Measurements from ENCODE around the gene LKAAEAR1. TPM values are rescaled to one million over a fixed set of nuclear protein-coding genes. Genes with fewer than 3 reads are reported as not detected.

The LKAAEAR1 gene
- total and polyA plus RNA-seq, 9 of the 15 experiments (the other 6 are each of a cell fraction or from before 2014, with no cell fraction given), result not detected

DNA sequence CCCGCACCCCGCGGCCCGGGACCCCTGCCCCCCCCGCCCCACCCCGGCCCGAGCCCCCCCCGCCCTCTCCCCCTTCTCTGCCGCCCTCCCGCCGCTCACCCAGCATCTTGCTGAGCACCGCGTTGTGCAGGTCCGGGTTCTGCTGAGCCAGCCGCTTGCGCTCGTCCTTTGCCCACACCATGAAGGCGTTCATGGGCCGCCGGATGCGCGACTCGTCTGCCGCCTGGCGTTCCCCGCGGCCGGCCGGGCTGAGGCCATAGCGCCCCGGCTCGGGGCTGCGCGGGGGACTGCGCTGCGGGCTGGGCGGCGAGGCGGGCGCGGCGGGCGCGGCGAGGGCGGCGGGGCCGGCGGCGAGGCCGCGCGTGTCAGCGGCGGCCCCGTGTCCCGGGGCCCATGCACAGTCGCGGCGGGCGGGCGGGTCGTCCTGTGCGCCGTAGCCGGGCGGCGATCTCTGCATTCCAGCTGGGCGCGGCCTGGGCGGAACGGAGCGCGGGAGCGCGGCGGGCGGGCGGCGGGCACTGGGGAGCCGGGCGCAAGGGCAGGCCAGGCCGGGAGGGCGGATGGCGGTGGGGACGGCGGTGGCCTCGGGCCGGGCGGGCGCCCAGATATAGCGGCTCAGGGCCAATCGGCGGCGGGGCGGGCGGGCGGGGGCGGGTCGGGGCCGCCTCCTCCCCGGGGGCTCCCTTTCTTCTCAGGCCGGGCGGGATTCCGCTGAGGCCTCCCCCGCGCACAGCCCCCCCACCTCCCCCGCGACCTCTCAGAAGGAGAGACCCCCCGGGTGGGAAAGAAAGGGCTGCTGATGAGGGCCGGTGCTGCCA lies 34.9 kb downstream of the LKAAEAR1 start, which contains the start of gene SOX18 (continued):
- TF ChIP-seq ELF2 (CRISPR knock-in tag; IDR thresholded peaks at IDR 0.05) (no peak), ATF6 (CRISPR knock-in tag; IDR thresholded peaks at IDR 0.05) (no peak), ZBTB7A (IDR thresholded peaks at IDR 0.05; ENCODE audit: borderline replicate concordance, control insufficient read depth, low read depth, low read length) (peak; percentile 71; the same call in 1 of the 2 replicates), ZNF75A (CRISPR knock-in tag; IDR thresholded peaks at IDR 0.05) (no peak), ZC3H8 (IDR thresholded peaks at IDR 0.05) (no peak), CC2D1A (IDR thresholded peaks at IDR 0.05) (no peak), PURB (CRISPR knock-in tag; IDR thresholded peaks at IDR 0.05; ENCODE audit: low read depth) (no peak), HSF4 (CRISPR knock-in tag; IDR thresholded peaks at IDR 0.05; ENCODE audit: borderline replicate concordance) (no peak), CCNT2 (IDR thresholded peaks at IDR 0.05; ENCODE audit: borderline replicate concordance, extremely low read depth, insufficient read length, low read depth, low read length) (no peak)
- TF ChIP-seq, protein P1, sequence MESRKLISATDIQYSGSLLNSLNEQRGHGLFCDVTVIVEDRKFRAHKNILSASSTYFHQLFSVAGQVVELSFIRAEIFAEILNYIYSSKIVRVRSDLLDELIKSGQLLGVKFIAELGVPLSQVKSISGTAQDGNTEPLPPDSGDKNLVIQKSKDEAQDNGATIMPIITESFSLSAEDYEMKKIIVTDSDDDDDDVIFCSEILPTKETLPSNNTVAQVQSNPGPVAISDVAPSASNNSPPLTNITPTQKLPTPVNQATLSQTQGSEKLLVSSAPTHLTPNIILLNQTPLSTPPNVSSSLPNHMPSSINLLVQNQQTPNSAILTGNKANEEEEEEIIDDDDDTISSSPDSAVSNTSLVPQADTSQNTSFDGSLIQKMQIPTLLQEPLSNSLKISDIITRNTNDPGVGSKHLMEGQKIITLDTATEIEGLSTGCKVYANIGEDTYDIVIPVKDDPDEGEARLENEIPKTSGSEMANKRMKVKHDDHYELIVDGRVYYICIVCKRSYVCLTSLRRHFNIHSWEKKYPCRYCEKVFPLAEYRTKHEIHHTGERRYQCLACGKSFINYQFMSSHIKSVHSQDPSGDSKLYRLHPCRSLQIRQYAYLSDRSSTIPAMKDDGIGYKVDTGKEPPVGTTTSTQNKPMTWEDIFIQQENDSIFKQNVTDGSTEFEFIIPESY (CRISPR knock-in tag; IDR thresholded peaks at IDR 0.05), result no peak
- TF ChIP-seq, protein P2, sequence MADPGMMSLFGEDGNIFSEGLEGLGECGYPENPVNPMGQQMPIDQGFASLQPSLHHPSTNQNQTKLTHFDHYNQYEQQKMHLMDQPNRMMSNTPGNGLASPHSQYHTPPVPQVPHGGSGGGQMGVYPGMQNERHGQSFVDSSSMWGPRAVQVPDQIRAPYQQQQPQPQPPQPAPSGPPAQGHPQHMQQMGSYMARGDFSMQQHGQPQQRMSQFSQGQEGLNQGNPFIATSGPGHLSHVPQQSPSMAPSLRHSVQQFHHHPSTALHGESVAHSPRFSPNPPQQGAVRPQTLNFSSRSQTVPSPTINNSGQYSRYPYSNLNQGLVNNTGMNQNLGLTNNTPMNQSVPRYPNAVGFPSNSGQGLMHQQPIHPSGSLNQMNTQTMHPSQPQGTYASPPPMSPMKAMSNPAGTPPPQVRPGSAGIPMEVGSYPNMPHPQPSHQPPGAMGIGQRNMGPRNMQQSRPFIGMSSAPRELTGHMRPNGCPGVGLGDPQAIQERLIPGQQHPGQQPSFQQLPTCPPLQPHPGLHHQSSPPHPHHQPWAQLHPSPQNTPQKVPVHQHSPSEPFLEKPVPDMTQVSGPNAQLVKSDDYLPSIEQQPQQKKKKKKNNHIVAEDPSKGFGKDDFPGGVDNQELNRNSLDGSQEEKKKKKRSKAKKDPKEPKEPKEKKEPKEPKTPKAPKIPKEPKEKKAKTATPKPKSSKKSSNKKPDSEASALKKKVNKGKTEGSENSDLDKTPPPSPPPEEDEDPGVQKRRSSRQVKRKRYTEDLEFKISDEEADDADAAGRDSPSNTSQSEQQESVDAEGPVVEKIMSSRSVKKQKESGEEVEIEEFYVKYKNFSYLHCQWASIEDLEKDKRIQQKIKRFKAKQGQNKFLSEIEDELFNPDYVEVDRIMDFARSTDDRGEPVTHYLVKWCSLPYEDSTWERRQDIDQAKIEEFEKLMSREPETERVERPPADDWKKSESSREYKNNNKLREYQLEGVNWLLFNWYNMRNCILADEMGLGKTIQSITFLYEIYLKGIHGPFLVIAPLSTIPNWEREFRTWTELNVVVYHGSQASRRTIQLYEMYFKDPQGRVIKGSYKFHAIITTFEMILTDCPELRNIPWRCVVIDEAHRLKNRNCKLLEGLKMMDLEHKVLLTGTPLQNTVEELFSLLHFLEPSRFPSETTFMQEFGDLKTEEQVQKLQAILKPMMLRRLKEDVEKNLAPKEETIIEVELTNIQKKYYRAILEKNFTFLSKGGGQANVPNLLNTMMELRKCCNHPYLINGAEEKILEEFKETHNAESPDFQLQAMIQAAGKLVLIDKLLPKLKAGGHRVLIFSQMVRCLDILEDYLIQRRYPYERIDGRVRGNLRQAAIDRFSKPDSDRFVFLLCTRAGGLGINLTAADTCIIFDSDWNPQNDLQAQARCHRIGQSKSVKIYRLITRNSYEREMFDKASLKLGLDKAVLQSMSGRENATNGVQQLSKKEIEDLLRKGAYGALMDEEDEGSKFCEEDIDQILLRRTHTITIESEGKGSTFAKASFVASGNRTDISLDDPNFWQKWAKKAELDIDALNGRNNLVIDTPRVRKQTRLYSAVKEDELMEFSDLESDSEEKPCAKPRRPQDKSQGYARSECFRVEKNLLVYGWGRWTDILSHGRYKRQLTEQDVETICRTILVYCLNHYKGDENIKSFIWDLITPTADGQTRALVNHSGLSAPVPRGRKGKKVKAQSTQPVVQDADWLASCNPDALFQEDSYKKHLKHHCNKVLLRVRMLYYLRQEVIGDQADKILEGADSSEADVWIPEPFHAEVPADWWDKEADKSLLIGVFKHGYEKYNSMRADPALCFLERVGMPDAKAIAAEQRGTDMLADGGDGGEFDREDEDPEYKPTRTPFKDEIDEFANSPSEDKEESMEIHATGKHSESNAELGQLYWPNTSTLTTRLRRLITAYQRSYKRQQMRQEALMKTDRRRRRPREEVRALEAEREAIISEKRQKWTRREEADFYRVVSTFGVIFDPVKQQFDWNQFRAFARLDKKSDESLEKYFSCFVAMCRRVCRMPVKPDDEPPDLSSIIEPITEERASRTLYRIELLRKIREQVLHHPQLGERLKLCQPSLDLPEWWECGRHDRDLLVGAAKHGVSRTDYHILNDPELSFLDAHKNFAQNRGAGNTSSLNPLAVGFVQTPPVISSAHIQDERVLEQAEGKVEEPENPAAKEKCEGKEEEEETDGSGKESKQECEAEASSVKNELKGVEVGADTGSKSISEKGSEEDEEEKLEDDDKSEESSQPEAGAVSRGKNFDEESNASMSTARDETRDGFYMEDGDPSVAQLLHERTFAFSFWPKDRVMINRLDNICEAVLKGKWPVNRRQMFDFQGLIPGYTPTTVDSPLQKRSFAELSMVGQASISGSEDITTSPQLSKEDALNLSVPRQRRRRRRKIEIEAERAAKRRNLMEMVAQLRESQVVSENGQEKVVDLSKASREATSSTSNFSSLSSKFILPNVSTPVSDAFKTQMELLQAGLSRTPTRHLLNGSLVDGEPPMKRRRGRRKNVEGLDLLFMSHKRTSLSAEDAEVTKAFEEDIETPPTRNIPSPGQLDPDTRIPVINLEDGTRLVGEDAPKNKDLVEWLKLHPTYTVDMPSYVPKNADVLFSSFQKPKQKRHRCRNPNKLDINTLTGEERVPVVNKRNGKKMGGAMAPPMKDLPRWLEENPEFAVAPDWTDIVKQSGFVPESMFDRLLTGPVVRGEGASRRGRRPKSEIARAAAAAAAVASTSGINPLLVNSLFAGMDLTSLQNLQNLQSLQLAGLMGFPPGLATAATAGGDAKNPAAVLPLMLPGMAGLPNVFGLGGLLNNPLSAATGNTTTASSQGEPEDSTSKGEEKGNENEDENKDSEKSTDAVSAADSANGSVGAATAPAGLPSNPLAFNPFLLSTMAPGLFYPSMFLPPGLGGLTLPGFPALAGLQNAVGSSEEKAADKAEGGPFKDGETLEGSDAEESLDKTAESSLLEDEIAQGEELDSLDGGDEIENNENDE (IDR thresholded peaks at IDR 0.05; ENCODE audit: low read depth, low read length), result no peak

Measured in K562 (cell line).